ENCODE data around the gene NPBWR2. TPM values are rescaled to one million over a fixed set of nuclear protein-coding genes. Genes with fewer than 3 reads are reported as not detected.

Gene NPBWR2
- total RNA-seq, 1 donor from 2014 or later = not detected

DNA sequence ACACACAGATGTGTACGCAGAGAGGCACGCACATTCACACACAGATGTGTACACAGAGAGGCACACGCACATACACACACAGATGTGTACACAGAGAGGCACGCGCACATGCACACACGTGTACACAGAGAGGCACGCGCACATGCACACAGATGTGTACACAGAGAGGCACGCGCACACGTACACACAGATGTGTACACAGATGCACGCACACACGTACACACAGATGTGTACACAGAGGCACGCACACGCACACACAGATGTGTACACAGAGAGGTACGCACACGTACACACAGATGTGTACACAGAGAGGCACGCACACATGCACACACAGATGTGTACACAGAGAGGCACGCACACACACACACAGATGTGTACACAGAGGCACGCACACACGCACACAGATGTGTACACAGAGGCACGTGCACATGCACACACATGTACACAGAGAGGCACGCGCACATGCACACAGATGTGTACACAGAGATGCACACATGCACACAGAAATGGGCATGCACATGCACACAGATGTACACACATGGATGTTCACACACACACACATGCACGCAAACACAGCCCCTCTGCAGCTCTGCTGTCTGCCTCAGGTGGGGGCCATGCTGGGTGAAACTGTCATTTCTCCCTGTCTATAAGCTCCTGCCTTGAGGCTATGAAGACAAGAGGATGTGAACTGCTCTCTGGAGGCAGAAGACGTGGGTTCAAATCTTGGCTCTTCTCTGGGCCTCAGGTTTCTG lies 42.6 kb upstream of the NPBWR2 start:
- Mint-ChIP-seq H3K36me3 (ENCODE audit: insufficient read depth) (no peaks in the 10 kb centered on the region), H3K9me3 (ENCODE audit: low read depth) (peaks cover 2% of the 10 kb centered on the region), H3K27ac (no peak overlapping the region), H3K4me1 (ENCODE audit: low read depth) (no peaks in the 10 kb centered on the region), H3K4me3 (ENCODE audit: low read depth) (no peak overlapping the region), H3K27me3 (no peaks in the 10 kb centered on the region)
- TF ChIP-seq, protein P1, sequence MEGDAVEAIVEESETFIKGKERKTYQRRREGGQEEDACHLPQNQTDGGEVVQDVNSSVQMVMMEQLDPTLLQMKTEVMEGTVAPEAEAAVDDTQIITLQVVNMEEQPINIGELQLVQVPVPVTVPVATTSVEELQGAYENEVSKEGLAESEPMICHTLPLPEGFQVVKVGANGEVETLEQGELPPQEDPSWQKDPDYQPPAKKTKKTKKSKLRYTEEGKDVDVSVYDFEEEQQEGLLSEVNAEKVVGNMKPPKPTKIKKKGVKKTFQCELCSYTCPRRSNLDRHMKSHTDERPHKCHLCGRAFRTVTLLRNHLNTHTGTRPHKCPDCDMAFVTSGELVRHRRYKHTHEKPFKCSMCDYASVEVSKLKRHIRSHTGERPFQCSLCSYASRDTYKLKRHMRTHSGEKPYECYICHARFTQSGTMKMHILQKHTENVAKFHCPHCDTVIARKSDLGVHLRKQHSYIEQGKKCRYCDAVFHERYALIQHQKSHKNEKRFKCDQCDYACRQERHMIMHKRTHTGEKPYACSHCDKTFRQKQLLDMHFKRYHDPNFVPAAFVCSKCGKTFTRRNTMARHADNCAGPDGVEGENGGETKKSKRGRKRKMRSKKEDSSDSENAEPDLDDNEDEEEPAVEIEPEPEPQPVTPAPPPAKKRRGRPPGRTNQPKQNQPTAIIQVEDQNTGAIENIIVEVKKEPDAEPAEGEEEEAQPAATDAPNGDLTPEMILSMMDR (IDR thresholded peaks at IDR 0.05; ENCODE audit: unreplicated experiment) = no peak
- no peak for DNase-seq (ENCODE audit: low spot score, unreplicated experiment)

DNA sequence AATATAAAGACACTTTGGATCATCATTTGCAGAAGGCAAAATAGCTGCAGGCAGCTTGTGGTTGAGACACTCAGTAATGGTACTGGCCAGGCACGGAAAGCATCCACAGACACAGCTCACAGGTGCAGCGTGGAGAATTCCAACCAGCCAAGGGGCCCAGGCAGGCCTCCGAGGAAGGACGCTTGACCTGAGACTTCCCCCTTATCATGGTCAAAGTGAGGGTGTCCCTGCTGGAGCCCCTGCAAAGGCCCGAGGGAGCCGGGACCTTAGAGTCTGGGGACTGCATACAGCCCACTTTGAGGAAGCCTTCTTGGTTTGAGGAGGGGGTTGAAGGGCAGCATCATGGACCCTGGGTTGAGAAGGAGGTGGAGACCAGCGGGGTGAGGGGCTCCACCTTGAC lies 41.8 kb upstream of the NPBWR2 start:
- TF ChIP-seq, protein P1 (IDR thresholded peaks at IDR 0.05; ENCODE audit: unreplicated experiment) = no peak
- H3K9me3 Mint-ChIP-seq (ENCODE audit: low read depth) = peaks cover 6% of the 10 kb centered on the region
- H3K4me3 Mint-ChIP-seq (ENCODE audit: low read depth) = no peak overlapping the region
- H3K4me1 Mint-ChIP-seq (ENCODE audit: low read depth) = no peaks in the 10 kb centered on the region
- no peaks in the 10 kb centered on the region for H3K27me3 Mint-ChIP-seq
- H3K27ac Mint-ChIP-seq = no peak overlapping the region
- no peaks in the 10 kb centered on the region for H3K36me3 Mint-ChIP-seq (ENCODE audit: insufficient read depth)
- no peak for DNase-seq (ENCODE audit: low spot score, unreplicated experiment)

DNA sequence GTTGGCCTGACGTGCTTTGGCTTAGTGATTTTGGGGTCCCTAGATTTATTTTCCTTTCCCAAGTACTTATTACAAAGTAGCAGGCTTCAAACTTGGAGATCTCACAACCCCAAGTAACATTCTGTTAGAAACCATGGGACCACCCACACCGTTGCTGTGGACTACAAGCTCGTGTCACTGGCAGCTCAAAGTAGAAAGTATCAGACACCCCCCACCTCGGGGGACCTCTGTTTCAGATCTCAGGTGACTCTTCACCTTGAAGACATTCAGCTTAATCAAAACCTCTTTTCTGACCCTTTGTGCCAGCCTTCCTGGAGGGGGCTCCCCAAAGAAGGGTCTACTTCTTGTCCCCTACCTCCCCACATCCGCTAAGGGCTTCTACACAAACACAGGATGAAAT lies 41.2 kb upstream of the NPBWR2 start:
- DNase-seq (ENCODE audit: low spot score, unreplicated experiment) = no peak
- Mint-ChIP-seq H3K9me3 (ENCODE audit: low read depth) (peaks cover 6% of the 10 kb centered on the region), H3K36me3 (ENCODE audit: insufficient read depth) (no peaks in the 10 kb centered on the region), H3K27ac (no peak overlapping the region), H3K4me1 (ENCODE audit: low read depth) (no peaks in the 10 kb centered on the region), H3K4me3 (ENCODE audit: low read depth) (no peak overlapping the region), H3K27me3 (no peaks in the 10 kb centered on the region)
- TF ChIP-seq, protein P1 (IDR thresholded peaks at IDR 0.05; ENCODE audit: unreplicated experiment) = no peak

DNA sequence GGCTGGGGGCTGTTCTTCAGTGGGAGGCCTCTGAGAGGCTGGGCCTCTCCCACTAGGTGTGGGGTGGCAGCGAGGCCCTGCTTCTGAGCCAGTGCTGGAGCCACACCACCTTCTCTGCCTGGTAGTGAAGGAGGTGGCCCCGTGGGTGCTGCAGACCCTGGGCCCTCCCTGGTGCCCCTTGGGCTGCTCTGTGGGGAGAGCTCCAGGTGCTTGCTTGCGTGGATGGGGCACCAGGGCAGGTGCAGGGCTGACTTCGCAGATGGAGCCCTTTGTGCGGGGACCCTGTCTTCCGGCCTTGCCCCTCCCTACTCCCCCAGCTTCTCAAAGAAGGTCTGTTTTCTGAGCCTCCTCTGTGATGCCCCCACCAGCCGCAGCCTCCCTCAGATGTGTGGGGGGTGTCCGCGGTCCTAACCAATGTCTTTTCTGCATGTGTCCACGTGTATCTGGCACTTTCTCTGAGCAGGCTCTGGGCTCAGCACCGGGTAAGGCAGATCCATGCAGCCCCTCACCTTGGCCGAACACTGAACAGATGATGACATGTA lies 39.6 kb upstream of the NPBWR2 start:
- no peak for DNase-seq (ENCODE audit: low spot score, unreplicated experiment)
- Mint-ChIP-seq H3K36me3 (ENCODE audit: insufficient read depth) (no peaks in the 10 kb centered on the region), H3K27ac (no peak overlapping the region), H3K4me3 (ENCODE audit: low read depth) (no peak overlapping the region), H3K27me3 (no peaks in the 10 kb centered on the region), H3K9me3 (ENCODE audit: low read depth) (peaks cover 6% of the 10 kb centered on the region), H3K4me1 (ENCODE audit: low read depth) (no peaks in the 10 kb centered on the region)
- TF ChIP-seq, protein P1 (IDR thresholded peaks at IDR 0.05; ENCODE audit: unreplicated experiment) = no peak

DNA sequence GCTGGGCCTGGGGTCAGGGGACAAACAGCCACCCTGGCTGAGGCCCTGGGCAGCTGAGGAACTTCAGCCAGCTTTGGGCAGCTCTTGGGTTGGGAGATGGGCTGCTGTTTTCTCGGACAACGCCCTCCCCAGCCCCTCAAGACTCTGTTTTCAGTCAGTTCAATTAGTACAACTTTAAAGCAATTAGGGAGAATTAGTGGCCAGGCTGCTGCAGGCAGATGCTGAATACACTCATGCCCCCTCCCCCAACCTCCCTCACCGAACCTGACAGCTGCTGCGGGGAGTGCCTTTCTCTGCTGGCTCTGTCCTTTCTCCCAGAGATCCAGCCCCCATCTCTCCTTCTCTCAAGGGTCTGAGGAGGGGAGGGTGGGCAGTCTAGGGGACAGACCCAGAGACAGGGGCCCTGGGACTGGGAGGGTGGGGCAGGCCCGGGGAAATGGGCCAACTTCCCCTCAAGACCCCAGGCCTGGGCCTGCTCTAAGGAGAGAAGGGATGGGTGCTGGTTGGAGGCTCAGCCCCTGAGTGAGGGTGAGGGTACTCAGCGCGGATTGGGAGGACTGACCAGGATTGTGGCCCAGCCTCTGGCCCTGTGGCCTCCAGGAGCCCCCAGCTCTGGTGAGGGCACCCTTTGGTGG lies 39.1 kb upstream of the NPBWR2 start:
- no peak overlapping the region for H3K27ac Mint-ChIP-seq
- DNase-seq (ENCODE audit: low spot score, unreplicated experiment) = no peak
- peaks cover 6% of the 10 kb centered on the region for H3K9me3 Mint-ChIP-seq (ENCODE audit: low read depth)
- H3K36me3 Mint-ChIP-seq (ENCODE audit: insufficient read depth) = no peaks in the 10 kb centered on the region
- no peak overlapping the region for H3K4me3 Mint-ChIP-seq (ENCODE audit: low read depth)
- no peaks in the 10 kb centered on the region for H3K4me1 Mint-ChIP-seq (ENCODE audit: low read depth)
- H3K27me3 Mint-ChIP-seq = no peaks in the 10 kb centered on the region
- TF ChIP-seq, protein P1 (IDR thresholded peaks at IDR 0.05; ENCODE audit: unreplicated experiment) = no peak

Data from progenitor cell of endocrine pancreas (in vitro differentiated cells).